ENCODE data around the gene ARID1B.

GRCh38 chr6:156809034-156809433 lies 31.9 kb downstream of the ARID1B start:
- no peak for TF ChIP-seq CTCF (conservative IDR thresholded peaks at IDR 0.05)
- TF ChIP-seq ZFX (IDR thresholded peaks at IDR 0.05): no peak
